Measurements from ENCODE around the gene ADAMTS2. TPM values are rescaled to one million over a fixed set of nuclear protein-coding genes. Genes with fewer than 3 reads are reported as not detected.
"Not testable (repeated sequence)": the region's sequence is repeated elsewhere in the genome, so short reads cannot be mapped to it uniquely, and the experiment has no call there.

The ADAMTS2 gene
- total and polyA plus RNA-seq, 2 experiments from 2014 or later: 62.0 to 132 TPM

GRCh38 chr5:179218943-179219330 lies 126.3 kb downstream of the ADAMTS2 start:
- Histone ChIP-seq H3F3A (ENCODE audit: insufficient read depth) (peaks cover 17% of the 10 kb centered on the region; the same call in 1 of the 2 replicates), H3K27me3 (replicated peaks; ENCODE audit: insufficient read depth) (no peaks in the 10 kb centered on the region), H3K79me2 (ENCODE audit: insufficient read depth) (peaks cover 80% of the 10 kb centered on the region), H3K4me2 (ENCODE audit: unreplicated experiment) (no peak overlapping the region), H3K9ac (no peak overlapping the region), H3K36me3 (ENCODE audit: low read depth) (no peaks in the 10 kb centered on the region), H4K20me1 (ENCODE audit: insufficient read depth) (no peaks in the 10 kb centered on the region), H3K4me3 (no peak overlapping the region), H3K9me3 (ENCODE audit: low read depth) (no peaks in the 10 kb centered on the region), H3K27ac (no peak overlapping the region), H3K4me1 (ENCODE audit: insufficient read depth) (peaks cover 4% of the 10 kb centered on the region; the same call in 1 of the 2 replicates), H3K9me2 (ENCODE audit: insufficient read depth) (no peaks in the 10 kb centered on the region), H2AFZ (no peak overlapping the region)
- no peak for TF ChIP-seq EZH2 (IDR thresholded peaks at IDR 0.05; ENCODE audit: insufficient read depth, poor library complexity, severe bottlenecking)
- no peak for DNase-seq
- in situ Hi-C loops (cut with MboI): no loop called here
- 97 to 98% methylated on average over 4 of the region's 4 CpGs for WGBS, 2 experiments (ENCODE audit: low coverage in 1 of 2, low lambda C conversion rate in 2 of 2, missing lambda C conversion rate in 2 of 2)

GRCh38 chr5:179217956-179218942 lies 127.0 kb downstream of the ADAMTS2 start:
- no peak overlapping the region for H2AFZ ChIP-seq
- TF ChIP-seq EZH2phosphoT487 (IDR thresholded peaks at IDR 0.05; ENCODE audit: insufficient read depth, low read depth) (no peak), EZH2 (IDR thresholded peaks at IDR 0.05; ENCODE audit: insufficient read depth, poor library complexity, severe bottlenecking) (no peak)
- in situ Hi-C loops (cut with MboI): no loop called here
- H3K36me3 ChIP-seq (ENCODE audit: low read depth): no peaks in the 10 kb centered on the region
- no peaks in the 10 kb centered on the region for H3K27me3 ChIP-seq (replicated peaks; ENCODE audit: insufficient read depth)
- H3K9me2 ChIP-seq (ENCODE audit: insufficient read depth): no peaks in the 10 kb centered on the region
- WGBS, 2 experiments (ENCODE audit: low coverage in 1 of 2, low lambda C conversion rate in 2 of 2, missing lambda C conversion rate in 2 of 2): 83 to 87% methylated on average over 16 of the region's 16 CpGs
- H3K27ac ChIP-seq: no peak overlapping the region
- no peak for DNase-seq
- H3K9me3 ChIP-seq (ENCODE audit: low read depth): no peaks in the 10 kb centered on the region
- no peak overlapping the region for H3K4me3 ChIP-seq
- peaks cover 19% of the 10 kb centered on the region; the same call in 1 of the 2 replicates for H3F3A ChIP-seq (ENCODE audit: insufficient read depth)
- no peak overlapping the region for H3K4me2 ChIP-seq (ENCODE audit: unreplicated experiment)
- peaks cover 80% of the 10 kb centered on the region for H3K79me2 ChIP-seq (ENCODE audit: insufficient read depth)
- H4K20me1 ChIP-seq (ENCODE audit: insufficient read depth): no peaks in the 10 kb centered on the region; the same call in 1 of the 2 replicates
- no peak overlapping the region for H3K9ac ChIP-seq
- peaks cover 4% of the 10 kb centered on the region; the same call in 1 of the 2 replicates for H3K4me1 ChIP-seq (ENCODE audit: insufficient read depth)

GRCh38 chr5:179217356-179217755 lies 127.9 kb downstream of the ADAMTS2 start:
- H3K9ac ChIP-seq: no peak overlapping the region
- peak; percentile 27 for DNase-seq
- 82 to 83% methylated on average over 3 of the region's 3 CpGs for WGBS, 2 experiments (ENCODE audit: low coverage in 1 of 2, low lambda C conversion rate in 2 of 2, missing lambda C conversion rate in 2 of 2)
- H3K27me3 ChIP-seq (replicated peaks; ENCODE audit: insufficient read depth): no peaks in the 10 kb centered on the region
- no peaks in the 10 kb centered on the region for H3K9me3 ChIP-seq (ENCODE audit: low read depth)
- H3F3A ChIP-seq (ENCODE audit: insufficient read depth): peaks cover 19% of the 10 kb centered on the region; the same call in 1 of the 2 replicates
- H3K4me2 ChIP-seq (ENCODE audit: unreplicated experiment): no peak overlapping the region
- no peaks in the 10 kb centered on the region for H3K9me2 ChIP-seq (ENCODE audit: insufficient read depth)
- TF ChIP-seq EZH2phosphoT487 (IDR thresholded peaks at IDR 0.05; ENCODE audit: insufficient read depth, low read depth): no peak
- no peak for TF ChIP-seq EZH2 (IDR thresholded peaks at IDR 0.05; ENCODE audit: insufficient read depth, poor library complexity, severe bottlenecking)
- peaks cover 4% of the 10 kb centered on the region; the same call in 1 of the 2 replicates for H3K4me1 ChIP-seq (ENCODE audit: insufficient read depth)
- no peak overlapping the region for H3K4me3 ChIP-seq
- H2AFZ ChIP-seq: no peak overlapping the region
- no peaks in the 10 kb centered on the region for H3K36me3 ChIP-seq (ENCODE audit: low read depth)
- H3K79me2 ChIP-seq (ENCODE audit: insufficient read depth): peaks cover 77% of the 10 kb centered on the region
- H4K20me1 ChIP-seq (ENCODE audit: insufficient read depth): no peaks in the 10 kb centered on the region; the same call in 1 of the 2 replicates
- H3K27ac ChIP-seq: no peak overlapping the region
- in situ Hi-C loops (cut with MboI): no loop called here

- H4K20me1 ChIP-seq (ENCODE audit: insufficient read depth); H3K4me3 ChIP-seq; H3K9me3 ChIP-seq (ENCODE audit: low read depth); H3K27me3 ChIP-seq (replicated peaks; ENCODE audit: insufficient read depth); DNase-seq; H3K4me1 ChIP-seq (ENCODE audit: insufficient read depth); H3K27ac ChIP-seq; H3K36me3 ChIP-seq (ENCODE audit: low read depth); H2AFZ ChIP-seq; H3K4me2 ChIP-seq (ENCODE audit: unreplicated experiment); H3K9ac ChIP-seq; in situ Hi-C loops (cut with MboI); H3K9me2 ChIP-seq (ENCODE audit: insufficient read depth): not testable (repeated sequence)
- Histone ChIP-seq H3K79me2 (ENCODE audit: insufficient read depth) (peaks cover 84% of the 10 kb centered on the region), H3F3A (ENCODE audit: insufficient read depth) (peaks cover 19% of the 10 kb centered on the region; the same call in 1 of the 2 replicates)
- 90 to 94% methylated on average over 14 to 18 of the region's 18 CpGs for WGBS, 2 experiments (ENCODE audit: low coverage in 1 of 2, low lambda C conversion rate in 2 of 2, missing lambda C conversion rate in 2 of 2)
These were observed 128.9 kb downstream of the ADAMTS2 start for GRCh38 chr5:179216381-179216780.
